Tibial nerve (tissue), 4 donors: ENCODE measurements around the gene RBMS3. TPM values are rescaled to one million over a fixed set of nuclear protein-coding genes. Genes with fewer than 3 reads are reported as not detected.

Experiments used
- DNase-seq, 2 donors: peaks; one replicate each; pipeline ENCODE4 v3.0.0-alpha.2; 2019; ENCODE audit warnings: low spot score in 2 of 2
- H3K27ac ChIP-seq, 4 donors: fragments of 200-600 bp; sonication (generic) in 3 of 4; one replicate each; pipeline ENCODE4 v1.5.1; 2017 to 2019; ENCODE audit warnings: mild to moderate bottlenecking in 1 of 4
- H3K27me3 ChIP-seq, 2 donors: fragments of 200-600 bp; sonication (generic) in 1 of 2; one replicate each; pipeline versions ENCODE4 v1.5.1 to v1.6.0; 2017 to 2019
- H3K36me3 ChIP-seq, 3 donors: fragments of 200-600 bp; sonication (generic); one replicate each; pipeline ENCODE4 v1.5.1; 2018 to 2019
- H3K4me1 ChIP-seq, 4 donors: fragments of 200-600 bp; sonication (generic) in 3 of 4; one replicate each; pipeline ENCODE4 v1.5.1; 2017 to 2019
- H3K4me3 ChIP-seq, 4 donors: fragments of 200-600 bp; sonication (generic) in 3 of 4; one replicate each; pipeline ENCODE4 v1.5.1; 2017 to 2019; ENCODE audit warnings: mild to moderate bottlenecking in 1 of 4, moderate library complexity in 1 of 4
- H3K9me3 ChIP-seq, 4 donors: fragments of 200-600 bp; sonication (generic) in 3 of 4; one replicate each; pipeline ENCODE4 v1.5.1; 2017 to 2019
- CTCF ChIP-seq, 5 experiments: fragments of 200-600 bp in 3 of 5; fragments of 450-650 bp in 2 of 5; sonication (generic) in 3 of 5; IDR thresholded peaks; one replicate each; pipeline ENCODE4 v1.5.1; 2016 to 2019; ENCODE audit warnings: antibody characterized with exemption in 5 of 5, mild to moderate bottlenecking in 3 of 5, moderate library complexity in 2 of 5
- EP300 ChIP-seq, 2 donors: sonication (generic); formaldehyde crosslinking; IDR thresholded peaks; one replicate each; pipeline ENCODE4 v1.6.1; 2017; ENCODE audit warnings: antibody characterized with exemption in 2 of 2, mild to moderate bottlenecking in 1 of 2
- POLR2A ChIP-seq, 2 donors: fragments of 450-650 bp; IDR thresholded peaks; one replicate each; pipeline ENCODE4 v1.6.1; 2017; ENCODE audit warnings: antibody characterized with exemption in 2 of 2, mild to moderate bottlenecking in 2 of 2, moderate library complexity in 2 of 2
- WGBS, 2 donors: methylation state at CpG; one replicate each; pipeline ENCODE4 v1.1.5; 2018; 5-methylcytosine and 5-hydroxymethylcytosine counted together
- total RNA-seq, 4 donors: library from RNA; depleted of rRNA; stranded (reverse); fragments of >200 nt; gene quantifications; one replicate each; pipeline ENCODE4 v1.1.0, GENCODE V29; 2016

Gene RBMS3
- total RNA-seq, 4 donors from 2014 or later = 157 to 175 (median 161) TPM

DNA sequence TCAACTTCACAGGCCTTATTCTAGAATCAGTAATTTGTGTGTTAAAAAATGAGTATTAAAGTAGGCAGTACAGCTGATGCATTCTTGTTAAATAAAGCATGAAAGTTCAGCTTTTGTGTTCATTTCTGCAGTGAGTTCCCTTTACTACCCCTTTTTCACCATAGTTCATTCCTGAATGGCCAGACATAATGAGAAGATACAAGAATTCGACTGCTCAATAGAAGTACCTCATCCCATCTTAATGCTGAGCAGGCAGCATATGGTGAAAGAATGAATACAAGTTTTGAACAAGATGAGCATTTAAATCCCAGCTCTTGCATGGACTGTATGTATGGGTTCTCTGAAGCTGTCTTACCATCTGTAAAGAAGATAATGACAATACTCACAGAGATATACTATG lies 677.9 kb downstream of the RBMS3 start:
- 58 to 68% methylated on average over 1 of the region's 1 CpG for WGBS, 2 donors
- Histone ChIP-seq H3K4me1 (no peaks in the 10 kb centered on the region), H3K27ac (no peak overlapping the region), H3K4me3 (no peak overlapping the region), H3K27me3 (no peaks in the 10 kb centered on the region), H3K9me3 (no peaks in the 10 kb centered on the region), H3K36me3 (peaks cover 0 to 24% (median 0%) of the 10 kb centered on the region in 3 donors)
- TF ChIP-seq EP300 (IDR thresholded peaks at IDR 0.05) (no peak), POLR2A (IDR thresholded peaks at IDR 0.05) (no peak), CTCF (IDR thresholded peaks at IDR 0.05) (no peak)
- DNase-seq = no peak

- H3K27me3 ChIP-seq = no peaks in the 10 kb centered on the region
- TF ChIP-seq CTCF (IDR thresholded peaks at IDR 0.05) (no peak), POLR2A (IDR thresholded peaks at IDR 0.05) (no peak)
- DNase-seq = no peak
- H3K4me3 ChIP-seq = no peak overlapping the region
- peaks cover 0 to 24% (median 0%) of the 10 kb centered on the region in 4 donors for H3K4me1 ChIP-seq
- peaks cover 0 to 5% (median 0%) of the 10 kb centered on the region in 4 donors for H3K9me3 ChIP-seq
- no peaks in the 10 kb centered on the region for H3K36me3 ChIP-seq
- peak overlapping the region in 2 of 4 donors; percentile 9 to 52 for H3K27ac ChIP-seq
- 27 to 32% methylated on average over 2 of the region's 2 CpGs for WGBS, 2 donors
Measured at GRCh38 chr3:29971895-29972294, 691.0 kb downstream of the RBMS3 start.

DNA sequence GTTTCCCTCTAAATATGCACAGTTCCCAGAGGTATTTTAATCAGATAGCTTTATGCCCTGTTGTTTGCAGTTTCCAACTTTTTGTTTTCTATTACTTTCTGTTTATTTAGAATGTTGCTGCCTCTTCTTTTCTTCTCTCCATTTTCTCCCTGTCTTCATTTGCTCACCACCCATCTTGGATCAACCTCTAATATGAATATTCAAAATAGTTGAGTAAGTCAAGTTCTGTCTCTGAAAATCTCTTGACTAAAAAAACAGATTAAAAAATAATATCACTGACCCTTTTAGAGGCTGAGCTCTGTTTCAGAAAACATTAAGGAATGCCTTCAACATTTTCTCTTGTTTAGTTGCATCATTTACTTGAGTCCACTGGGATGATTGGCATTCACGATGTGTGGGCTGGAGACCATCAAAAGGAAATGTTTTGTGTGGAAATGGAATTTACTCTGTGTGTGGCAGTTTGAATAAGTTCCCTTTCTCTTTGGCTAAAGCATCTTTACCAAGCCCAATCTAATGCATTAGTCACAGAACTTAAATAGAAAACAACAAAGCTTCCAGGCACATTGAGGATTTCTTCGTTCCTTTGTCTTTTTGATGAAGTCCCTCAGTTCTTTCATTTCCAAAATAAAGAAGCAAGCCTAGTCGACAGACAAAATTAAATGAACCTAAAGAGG lies 691.6 kb downstream of the RBMS3 start:
- H3K4me3 ChIP-seq = no peak overlapping the region
- DNase-seq = peak in 1 of 2 donors; percentile 36
- H3K36me3 ChIP-seq = no peaks in the 10 kb centered on the region

GRCh38 chr3:29973763-29974162 lies 692.9 kb downstream of the RBMS3 start:
- no peaks in the 10 kb centered on the region for H3K27me3 ChIP-seq
- H3K4me3 ChIP-seq = no peak overlapping the region
- H3K36me3 ChIP-seq = no peaks in the 10 kb centered on the region
- H3K4me1 ChIP-seq = peaks cover 0 to 24% (median 0%) of the 10 kb centered on the region in 4 donors
- WGBS, 2 donors = 96 to 98% methylated on average over 1 of the region's 1 CpG
- no peak for DNase-seq
- no peak for TF ChIP-seq POLR2A (IDR thresholded peaks at IDR 0.05)
- TF ChIP-seq EP300 (IDR thresholded peaks at IDR 0.05) = no peak
- TF ChIP-seq CTCF (IDR thresholded peaks at IDR 0.05) = no peak
- peak overlapping the region in 1 of 4 donors; percentile 38 for H3K27ac ChIP-seq
- H3K9me3 ChIP-seq = peaks cover 0 to 5% (median 0%) of the 10 kb centered on the region in 4 donors

More for the DNA sequence above, 691.6 kb downstream of the RBMS3 start:
- Histone ChIP-seq H3K9me3 (peaks cover 0 to 5% (median 0%) of the 10 kb centered on the region in 4 donors), H3K27ac (peak overlapping the region in 2 of 4 donors; percentile 9 to 52), H3K4me1 (peaks cover 0 to 24% (median 0%) of the 10 kb centered on the region in 4 donors), H3K27me3 (no peaks in the 10 kb centered on the region)
- WGBS, 2 donors = 3 to 10% methylated on average over 3 of the region's 3 CpGs
- TF ChIP-seq POLR2A (IDR thresholded peaks at IDR 0.05) = no peak
- peak in 1 of 2 donors; percentile 69 for TF ChIP-seq EP300 (IDR thresholded peaks at IDR 0.05)
- no peak for TF ChIP-seq CTCF (IDR thresholded peaks at IDR 0.05)

GRCh38 chr3:29976871-29977270 lies 696.0 kb downstream of the RBMS3 start:
- DNase-seq = no peak

More at GRCh38 chr3:29976871-29977270, 696.0 kb downstream of the RBMS3 start:
- H3K4me3 ChIP-seq = no peak overlapping the region
- H3K9me3 ChIP-seq = peaks cover 0 to 14% (median under 1%) of the 10 kb centered on the region in 4 donors
- H3K27me3 ChIP-seq = no peaks in the 10 kb centered on the region
- H3K36me3 ChIP-seq = peaks cover 0 to 7% (median 0%) of the 10 kb centered on the region in 3 donors
- TF ChIP-seq EP300 (IDR thresholded peaks at IDR 0.05) (no peak), POLR2A (IDR thresholded peaks at IDR 0.05) (no peak), CTCF (IDR thresholded peaks at IDR 0.05) (no peak)
- H3K27ac ChIP-seq = no peak overlapping the region
- peaks cover 0 to 15% (median 0%) of the 10 kb centered on the region in 4 donors for H3K4me1 ChIP-seq
- WGBS, 2 donors = 87 to 93% methylated on average over 5 of the region's 5 CpGs
